Stimulated activated naive CD8-positive, alpha-beta T cell treated with anti-CD3 and anti-CD28 coated beads, Interleukin-15, Interleukin-2, amounts not matched to agents 100 U/mL and 50 U/mL, for 24 hours (primary cell): ENCODE results near the gene DPP4.
"Not testable (repeated sequence)": the region's sequence is repeated elsewhere in the genome, so short reads cannot be mapped to it uniquely, and the experiment has no call there.

Experiments
- ATAC-seq: fragments of 150-1000 bp; cut with Tn5 transposase; one replicate; pipeline ENCODE4 v1.10.0; 2021
- DNase-seq: peaks from one replicate; pipeline ENCODE4 v3.0.0; 2021

DPP4 gene

GRCh38 chr2:162058973-162059668, 14.9 kb downstream of the DPP4 start:
- DNase-seq = no peak
- peak; percentile 82 for ATAC-seq

DNA sequence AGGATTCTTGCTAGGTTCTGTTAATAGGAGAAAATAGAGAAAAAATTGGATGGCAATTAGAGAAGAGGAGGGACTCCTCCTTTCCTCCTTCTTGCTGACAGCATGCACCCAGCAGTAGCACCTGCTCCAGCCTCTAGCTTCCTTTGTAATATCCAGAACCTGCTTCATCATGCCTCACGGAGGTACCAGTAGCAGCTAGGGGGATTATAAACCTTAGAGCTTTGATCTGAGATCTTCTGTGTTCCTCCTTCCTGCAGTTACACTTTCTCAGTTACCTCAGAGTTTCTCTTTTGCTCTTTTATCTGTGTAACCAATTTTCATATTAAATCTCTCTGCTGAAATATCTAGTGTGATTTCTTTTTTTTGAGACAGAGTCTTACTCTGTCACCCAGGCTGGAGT, 16.6 kb downstream of the DPP4 start:
- ATAC-seq (no peak), DNase-seq (no peak)

GRCh38 chr2:162056796-162057399, 17.1 kb downstream of the DPP4 start:
- DNase-seq (no peak), ATAC-seq (no peak)

GRCh38 chr2:162053808-162054155, 20.2 kb downstream of the DPP4 start:
- DNase-seq = no peak
- no peak for ATAC-seq

GRCh38 chr2:162053066-162053807, 20.8 kb downstream of the DPP4 start:
- DNase-seq = no peak
- ATAC-seq = no peak

GRCh38 chr2:162050513-162050961, 23.5 kb downstream of the DPP4 start:
- DNase-seq (no peak), ATAC-seq (no peak)

GRCh38 chr2:162049089-162049488, 24.9 kb downstream of the DPP4 start:
- ATAC-seq, DNase-seq: not testable (repeated sequence)

GRCh38 chr2:162044586-162044985, 29.4 kb downstream of the DPP4 start:
- ATAC-seq = no peak
- DNase-seq = no peak

DNA sequence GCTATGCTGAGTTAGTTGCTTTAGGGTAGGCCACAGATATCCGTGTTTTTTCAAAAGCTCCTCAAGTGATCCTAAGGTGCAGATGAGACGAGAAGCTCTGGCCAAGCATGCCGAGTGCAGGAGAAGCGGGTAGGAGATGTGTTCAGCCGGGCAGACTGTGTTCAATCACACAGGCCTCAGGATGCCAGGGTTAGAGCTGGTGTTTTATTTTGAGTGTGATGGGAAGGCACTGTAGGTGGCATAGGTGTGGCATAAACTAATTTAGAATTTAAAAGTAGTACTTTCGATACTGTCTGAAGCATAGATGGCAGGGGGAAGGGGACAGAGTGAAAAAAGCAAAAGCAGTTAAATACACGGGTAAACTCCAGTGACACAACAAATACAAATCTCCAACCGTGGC, 30.9 kb downstream of the DPP4 start:
- DNase-seq (no peak), ATAC-seq (no peak)

DNA sequence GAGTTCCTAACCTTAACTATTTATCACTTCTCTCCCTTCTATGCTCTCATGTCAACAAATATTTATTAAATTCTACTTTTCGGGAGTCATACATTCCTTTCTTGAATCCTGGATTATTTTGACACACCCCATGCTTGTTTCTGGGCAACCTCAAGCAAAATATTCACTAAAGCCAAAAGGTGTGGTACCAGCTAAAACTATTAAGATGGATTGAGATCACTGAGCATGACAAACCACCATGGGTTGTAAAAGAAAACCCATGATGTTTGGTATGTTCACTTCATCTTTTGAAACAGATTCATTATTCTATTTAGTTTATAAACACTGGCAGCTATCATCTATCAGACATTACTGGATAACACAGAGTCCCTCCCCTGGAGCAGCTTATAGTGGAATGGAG, 32.5 kb downstream of the DPP4 start:
- DNase-seq = no peak
- ATAC-seq = no peak

DNA sequence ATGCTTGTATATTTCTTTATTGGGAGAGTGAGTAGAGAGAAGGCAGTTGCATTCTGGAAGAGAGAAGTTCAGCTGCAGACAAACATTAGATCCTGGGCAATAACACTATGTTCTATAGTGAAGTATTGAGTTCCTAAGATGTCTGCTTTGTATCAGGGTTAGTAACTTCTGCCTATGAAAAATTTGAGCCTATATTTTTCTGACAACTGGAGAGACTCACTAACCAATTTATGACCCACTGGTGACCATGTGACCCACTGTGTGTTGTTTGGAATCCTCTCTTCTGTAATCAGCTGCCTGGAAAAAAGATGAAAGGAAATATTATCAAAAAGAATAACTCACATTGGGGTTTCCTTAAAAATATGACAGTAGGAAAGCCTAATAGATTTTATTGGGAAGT, 35.3 kb downstream of the DPP4 start:
- ATAC-seq (no peak), DNase-seq (no peak)

DNA sequence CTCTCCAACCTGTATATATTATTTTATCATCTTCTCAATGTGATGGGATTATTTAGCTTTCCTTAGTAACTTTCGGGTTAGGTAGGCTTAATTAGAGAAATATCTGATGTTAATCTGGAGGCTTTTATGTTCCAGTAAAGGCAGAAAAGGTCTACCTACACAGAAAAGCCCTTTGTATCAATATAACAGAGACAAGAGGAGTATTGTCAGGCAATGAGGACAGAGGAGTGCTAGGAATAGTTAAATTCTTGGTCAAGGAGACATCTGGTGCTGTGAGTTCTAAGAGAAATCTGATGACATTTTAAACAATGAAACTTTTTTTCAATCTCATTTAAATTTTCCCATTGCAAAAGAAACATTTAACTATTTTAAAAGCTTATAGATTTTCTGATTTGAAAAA, 36.1 kb downstream of the DPP4 start:
- DNase-seq (no peak), ATAC-seq (no peak)

DNA sequence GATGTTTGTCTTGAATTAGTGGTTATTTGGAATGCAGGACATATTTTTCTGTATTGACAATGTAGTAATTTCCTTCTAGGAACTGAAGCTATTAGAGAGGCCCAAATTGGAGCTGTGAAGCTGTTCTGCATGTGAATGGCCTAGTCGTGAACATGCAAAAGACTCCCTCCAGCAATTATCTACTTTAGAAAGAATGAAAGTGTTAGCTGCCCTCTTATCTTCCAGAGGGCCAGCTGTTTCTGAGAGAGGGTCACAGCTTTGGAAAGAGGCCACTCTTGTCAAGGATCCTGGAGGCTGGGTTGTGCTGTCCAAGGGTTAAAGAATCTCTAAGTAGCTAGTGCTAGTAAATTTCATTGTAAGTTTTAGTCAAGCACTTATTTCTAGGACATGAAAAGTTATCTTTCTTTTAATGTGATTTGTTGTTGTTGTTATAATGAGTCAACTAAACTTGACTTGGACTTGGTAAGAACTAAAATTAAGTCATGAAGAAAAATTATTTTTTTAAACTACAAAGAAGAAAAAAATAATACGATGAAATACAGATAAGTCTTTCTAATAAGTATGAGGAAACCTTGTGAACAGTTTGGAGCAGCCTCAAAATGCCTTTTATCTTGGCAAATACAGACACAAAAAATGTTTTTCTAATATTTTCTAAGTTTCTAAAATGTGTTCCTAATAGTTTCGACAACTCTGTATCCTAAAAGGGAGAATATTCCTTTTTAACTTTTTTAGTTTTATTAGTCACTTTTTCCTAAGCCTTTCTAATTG, 36.8 kb downstream of the DPP4 start:
- no peak for DNase-seq
- no peak for ATAC-seq

GRCh38 chr2:162035981-162036380, 38.0 kb downstream of the DPP4 start:
- no peak for ATAC-seq
- no peak for DNase-seq

DNA sequence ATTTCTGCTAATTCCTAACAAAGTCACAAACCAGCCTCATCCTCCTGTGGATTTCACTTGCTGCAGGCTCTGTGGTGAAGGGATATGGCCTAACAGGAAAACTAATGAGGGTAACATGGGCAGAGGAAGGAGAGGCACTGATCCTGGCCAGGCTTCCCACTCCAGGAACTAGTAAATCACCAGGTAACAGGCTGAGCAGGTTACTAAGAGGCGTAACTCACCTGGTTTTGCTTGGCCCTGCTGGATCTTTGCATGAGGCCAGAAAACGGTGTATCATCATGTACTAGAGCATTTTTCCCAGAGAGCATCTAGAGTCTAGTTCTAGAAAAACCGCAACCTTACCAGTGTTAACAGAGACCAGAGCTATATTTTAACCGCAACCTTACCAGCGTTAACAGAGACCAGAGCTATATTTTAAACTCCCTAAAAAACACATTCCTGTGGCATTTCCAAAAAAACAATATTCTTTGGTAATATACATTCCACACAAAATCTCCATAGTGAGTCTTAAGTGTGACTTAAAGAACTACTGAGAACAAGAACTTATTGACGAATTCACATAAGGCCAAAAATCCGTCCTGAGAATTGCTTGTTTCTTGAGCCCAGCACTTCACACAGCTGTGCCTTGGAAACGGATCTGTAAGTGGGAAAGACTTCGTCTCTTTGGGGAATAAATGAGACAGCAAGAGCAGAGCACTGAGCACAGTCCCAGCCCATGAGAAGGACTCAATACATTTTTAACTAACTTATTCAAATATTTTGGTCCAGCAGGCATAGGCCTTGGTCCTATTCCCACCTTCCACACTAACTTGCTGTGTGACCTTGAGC, 43.4 kb downstream of the DPP4 start:
- ATAC-seq (no peak), DNase-seq (no peak)

GRCh38 chr2:162029287-162029901, 44.6 kb downstream of the DPP4 start:
- no peak for DNase-seq

GRCh38 chr2:162028511-162028910, 45.5 kb downstream of the DPP4 start:
- no peak for ATAC-seq
- DNase-seq = no peak

More at GRCh38 chr2:162029287-162029901, 44.6 kb downstream of the DPP4 start:
- no peak for ATAC-seq

GRCh38 chr2:162025121-162025911, 48.7 kb downstream of the DPP4 start:
- DNase-seq = no peak
- peak; percentile 33 for ATAC-seq

- DNase-seq (no peak), ATAC-seq (no peak)
Observed at GRCh38 chr2:162022290-162022945, 51.6 kb downstream of the DPP4 start.

DNA sequence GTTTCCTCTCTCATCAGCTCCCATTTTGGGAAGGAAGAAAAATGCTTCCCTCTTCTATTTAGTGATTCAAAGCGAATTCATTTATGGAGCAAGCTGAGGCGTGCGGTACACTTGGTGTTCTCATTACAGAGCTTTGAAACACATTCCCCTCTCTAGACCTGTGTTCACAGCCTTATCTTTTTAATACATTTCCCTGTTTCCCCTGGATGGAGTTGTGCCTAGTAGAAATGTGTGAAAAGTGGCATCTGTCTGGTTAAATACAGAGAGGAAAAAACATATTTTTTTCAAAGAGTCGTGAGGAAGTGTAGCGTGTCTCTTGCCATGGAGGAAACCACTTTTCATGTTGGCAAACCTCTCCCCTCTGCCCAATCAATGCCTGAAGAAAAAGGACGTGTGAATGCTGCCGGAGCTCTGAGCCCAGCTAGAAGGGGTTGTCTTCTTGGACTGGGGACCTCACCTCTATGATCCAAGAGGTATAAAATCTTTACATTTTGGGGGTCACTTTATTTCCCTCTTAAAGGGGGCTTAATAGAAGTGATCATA, 52.4 kb downstream of the DPP4 start:
- DNase-seq = no peak
- ATAC-seq = no peak
